Measurements from ENCODE around the gene INS. TPM values are rescaled to one million over a fixed set of nuclear protein-coding genes. Genes with fewer than 3 reads are reported as not detected.
A peak's percentile ranks its signal among the peaks of the same experiment; 100 is the strongest.

The INS gene
- total and polyA plus RNA-seq, 2 of the 13 experiments (the other 11 are each of a cell fraction or from before 2014, with no cell fraction given) = not detected

- TF ChIP-seq SP5 (CRISPR knock-in tag; IDR thresholded peaks at IDR 0.05; ENCODE audit: borderline replicate concordance, low read depth) (no peak), KDM1A (CRISPR knock-in tag; IDR thresholded peaks at IDR 0.05) (no peak), ZNF17 (CRISPR knock-in tag; IDR thresholded peaks at IDR 0.05) (no peak), CCAR2 (optimal IDR thresholded peaks at IDR 0.05; ENCODE audit: low read depth, low read length) (peak; percentile 75), TRIM22 (IDR thresholded peaks at IDR 0.05) (no peak), THAP8 (CRISPR knock-in tag; IDR thresholded peaks at IDR 0.05; ENCODE audit: borderline replicate concordance) (no peak), ZNF552 (CRISPR knock-in tag; IDR thresholded peaks at IDR 0.05; ENCODE audit: borderline replicate concordance) (0 out of 2 replicates have a peak, but pooled peaks have one; percentile 22), TCF7 (IDR thresholded peaks at IDR 0.05; ENCODE audit: low read depth) (no peak), ZBTB3 (CRISPR knock-in tag; IDR thresholded peaks at IDR 0.05; ENCODE audit: borderline replicate concordance, low read depth) (no peak), GMEB1 (CRISPR knock-in tag; IDR thresholded peaks at IDR 0.05; ENCODE audit: borderline replicate concordance) (no peak), ZNF749 (CRISPR knock-in tag; IDR thresholded peaks at IDR 0.05; ENCODE audit: borderline replicate concordance) (no peak), KAT7 (CRISPR knock-in tag; IDR thresholded peaks at IDR 0.05; ENCODE audit: borderline replicate concordance) (no peak), ZNF235 (CRISPR knock-in tag; IDR thresholded peaks at IDR 0.05; ENCODE audit: borderline replicate concordance) (peak; percentile 18; the same call in 1 of the 2 replicates), ZNF770 (CRISPR knock-in tag; IDR thresholded peaks at IDR 0.05) (no peak), NR2F6 (IDR thresholded peaks at IDR 0.05) (no peak), NR2F6 (CRISPR knock-in tag; IDR thresholded peaks at IDR 0.05) (peak; percentile 14; the same call in 1 of the 2 replicates), ZKSCAN8 (CRISPR knock-in tag; IDR thresholded peaks at IDR 0.05; ENCODE audit: borderline replicate concordance) (no peak), ZMAT5 (CRISPR knock-in tag; IDR thresholded peaks at IDR 0.05; ENCODE audit: borderline replicate concordance, low read depth) (no peak), ZNF772 (CRISPR knock-in tag; IDR thresholded peaks at IDR 0.05) (no peak), HIVEP1 (CRISPR knock-in tag; IDR thresholded peaks at IDR 0.05) (no peak), RFXAP (CRISPR knock-in tag; IDR thresholded peaks at IDR 0.05; ENCODE audit: borderline replicate concordance) (no peak), ZNF512 (CRISPR knock-in tag; IDR thresholded peaks at IDR 0.05) (no peak), ZMAT3 (CRISPR knock-in tag; conservative IDR thresholded peaks at IDR 0.05) (no peak), NR3C1 (CRISPR knock-in tag; IDR thresholded peaks at IDR 0.05) (no peak)
Measured at GRCh38 chr11:2130881-2131352, 30.1 kb downstream of the INS start (continued).

All from HepG2 (cell line).